Measurements from ENCODE around the gene FLOT2. TPM values are rescaled to one million over a fixed set of nuclear protein-coding genes. Genes with fewer than 3 reads are reported as not detected.
"Not testable (repeated sequence)": the region's sequence is repeated elsewhere in the genome, so short reads cannot be mapped to it uniquely, and the experiment has no call there.

The FLOT2 gene
- total RNA-seq, 1 experiment from 2014 or later = 98.1 TPM

DNA sequence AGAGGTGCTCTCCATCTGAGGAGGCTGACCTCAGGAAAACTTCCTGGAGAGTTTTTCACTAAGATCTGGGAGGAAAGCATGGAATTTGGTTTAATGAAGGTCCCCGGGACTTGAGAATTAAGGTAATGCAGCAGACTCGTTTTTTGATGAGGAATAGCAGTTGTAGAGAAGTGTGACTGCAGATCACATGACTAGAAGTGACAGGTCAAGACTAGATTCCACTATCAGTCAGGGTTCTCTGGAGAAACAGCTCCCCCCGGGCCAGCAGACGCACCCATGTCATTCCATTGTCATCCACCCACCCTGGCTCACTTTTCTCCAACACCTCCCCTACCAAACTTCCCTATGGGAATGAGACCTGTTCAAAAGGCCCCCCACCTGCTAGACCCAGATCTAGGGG is 7.3 kb upstream of the FLOT2 start (continued):
- TF ChIP-seq MAX (IDR thresholded peaks at IDR 0.05) (no peak), FOSL1 (IDR thresholded peaks at IDR 0.05; ENCODE audit: low read depth) (no peak)

DNA sequence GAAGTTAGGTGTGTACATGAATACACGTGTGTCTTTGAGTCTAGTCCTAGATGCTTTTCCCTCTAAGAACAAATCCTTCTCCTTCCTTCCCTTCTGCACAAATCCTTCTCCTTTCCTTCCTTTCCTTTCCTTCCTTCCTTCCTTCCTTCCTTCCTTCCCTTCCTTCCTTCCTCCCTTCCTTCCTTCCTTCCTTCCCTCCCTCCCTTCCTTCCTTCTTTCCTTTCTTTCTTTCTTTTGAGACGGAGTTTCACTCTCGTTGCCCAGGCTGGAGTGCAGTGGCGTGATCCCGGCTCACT is 6.0 kb upstream of the FLOT2 start:
- Histone ChIP-seq H3K4me1 (ENCODE audit: control insufficient read depth in 1 of 2, insufficient read depth in 2 of 2, low read length in 2 of 2) (peaks cover 7 to 17% of the 10 kb centered on the region in 2 experiments; a peak in 3 of 4 replicates), H3K4me2 (ENCODE audit: low read length) (peak overlapping the region; percentile 87), H3K36me3 (ENCODE audit: control insufficient read depth in 1 of 2, insufficient read depth in 2 of 2, low read length in 2 of 2) (peaks cover 14 to 19% of the 10 kb centered on the region in 2 experiments; a peak in 3 of 4 replicates), H3K9ac (ENCODE audit: low read length) (peak overlapping the region; percentile 85), H3K4me3 (replicated peaks in 1 of 2; ENCODE audit: low read depth in 1 of 2, low read length in 2 of 2) (peak overlapping the region; percentile 35 to 84)
- DNase-seq (ENCODE audit: low read depth, low spot score); ATAC-seq; RAD21 ChIA-PET (ENCODE audit: low non-redundant PET in 1 of 2, low total read pairs in 2 of 2, uncharacterized antibody in 2 of 2, unreplicated experiment in 2 of 2); H2AFZ ChIP-seq (ENCODE audit: low read depth, low read length, poor library complexity, severe bottlenecking); BruUV-seq (replicated peaks); H3K27ac ChIP-seq (ENCODE audit: low read depth, low read length); H3K27me3 ChIP-seq (ENCODE audit: insufficient read depth, low read length); H3K9me2 ChIP-seq (ENCODE audit: insufficient read depth); H3K79me2 ChIP-seq (ENCODE audit: insufficient read depth, low read length); POLR2A ChIA-PET; H4K20me1 ChIP-seq (ENCODE audit: insufficient read depth); H3K9me3 ChIP-seq (ENCODE audit: control insufficient read depth in 1 of 2, insufficient read depth in 1 of 2, low read depth in 1 of 2, low read length in 2 of 2): not testable (repeated sequence)
- CTCF ChIA-PET = interaction anchor here (1.3 to 1.6 kb wide), 2 partner anchors 46 to 176 kb away, joined by 3 to 11 read pairs; no protein-coding TSS in a partner anchor
- intact Hi-C loops (cut with micrococcal nuclease) = loop anchor here (1.0 to 10.0 kb wide), 4 partner anchors 48 to 259 kb away; partner anchors contain the start of genes BLTP2, PHF12 and TLCD1

DNA sequence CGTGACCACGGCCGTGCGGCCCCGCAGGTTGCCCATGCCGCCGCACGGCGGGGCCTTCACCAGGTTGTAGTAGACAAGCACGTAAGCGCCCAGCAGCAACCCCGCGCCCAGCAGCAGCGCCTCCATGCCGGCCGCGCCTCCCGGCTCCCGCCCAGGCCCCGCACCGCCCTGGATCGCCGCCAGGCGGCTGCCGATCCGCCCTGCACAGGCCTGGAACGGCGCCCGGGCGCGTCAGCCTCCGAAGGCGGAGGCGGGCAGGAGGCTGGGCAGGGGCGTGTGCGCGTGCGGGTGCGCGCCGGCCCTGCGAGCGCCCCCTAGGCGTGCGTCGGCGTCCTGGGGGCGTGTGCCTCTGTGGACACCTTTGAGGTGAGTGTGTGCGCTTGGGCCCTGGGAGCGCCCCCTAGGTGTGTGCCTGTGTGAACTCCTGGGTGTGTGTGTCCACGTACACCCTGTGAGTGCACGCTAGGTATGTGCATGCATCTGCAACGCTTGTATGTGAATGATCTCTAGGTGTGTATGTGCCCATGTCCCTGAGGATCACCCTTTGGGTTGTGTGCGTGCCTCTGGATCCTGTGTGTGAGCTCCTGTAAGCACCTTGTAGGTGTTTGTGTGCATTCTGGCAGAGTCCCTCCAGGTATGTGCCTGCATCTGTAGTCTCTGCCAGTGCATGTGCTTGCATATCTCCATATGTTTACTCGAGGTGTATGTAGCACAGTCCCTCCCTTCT is 5.4 kb upstream of the FLOT2 start, which contains the start of gene DHRS13:
DHRS13 (minus strand) TSS at position 261 of the 727 bp plus-strand sequence; CDS start at position 126, 135 bp downstream.
- Histone ChIP-seq H4K20me1 (ENCODE audit: insufficient read depth) (no peaks in the 10 kb centered on the region), H3K79me2 (ENCODE audit: insufficient read depth, low read length) (no peaks in the 10 kb centered on the region), H3K9me3 (ENCODE audit: control insufficient read depth in 1 of 2, insufficient read depth in 1 of 2, low read depth in 1 of 2, low read length in 2 of 2) (no peaks in the 10 kb centered on the region), H3K4me3 (replicated peaks in 1 of 2; ENCODE audit: low read depth in 1 of 2, low read length in 2 of 2) (peak within 1 kb of the TSS; percentile 70 to 84), H3K9ac (ENCODE audit: low read length) (peak within 1 kb of the TSS; percentile 85), H2AFZ (ENCODE audit: low read depth, low read length, poor library complexity, severe bottlenecking) (no peak within 1 kb of the TSS), H3K9me2 (ENCODE audit: insufficient read depth) (no peaks in the 10 kb centered on the region), H3K4me1 (ENCODE audit: control insufficient read depth in 1 of 2, insufficient read depth in 2 of 2, low read length in 2 of 2) (peaks cover 11 to 22% of the 10 kb centered on the region in 2 experiments; a peak in 3 of 4 replicates), H3K36me3 (ENCODE audit: control insufficient read depth in 1 of 2, insufficient read depth in 2 of 2, low read length in 2 of 2) (peaks cover 10 to 14% of the 10 kb centered on the region in 2 experiments; a peak in 2 of 4 replicates), H3K4me2 (ENCODE audit: low read length) (peak within 1 kb of the TSS; percentile 87), H3K27me3 (ENCODE audit: insufficient read depth, low read length) (no peaks in the 10 kb centered on the region), H3K27ac (ENCODE audit: low read depth, low read length) (peak within 1 kb of the TSS; percentile 69)
- intact Hi-C loops (cut with micrococcal nuclease) = loop anchor here (1.0 to 10.0 kb wide), 4 partner anchors 48 to 258 kb away; partner anchors contain the start of genes BLTP2, PHF12 and TLCD1
- RAD21 ChIA-PET (ENCODE audit: low non-redundant PET in 1 of 2, low total read pairs in 2 of 2, uncharacterized antibody in 2 of 2, unreplicated experiment in 2 of 2) = interaction anchor here in 1 of 2 experiments (1.3 kb wide), 1 partner anchor 176 kb away, joined by 3 read pairs; the partner anchor contains the start of gene TLCD1
- POLR2A ChIA-PET = no interaction called here
- CTCF ChIA-PET = interaction anchor here (1.3 to 1.6 kb wide), 3 partner anchors 24 to 176 kb away, joined by 3 to 6 read pairs (median 5); no protein-coding TSS in a partner anchor
- BruUV-seq (replicated peaks) = no TSS peak
- DNase-seq (ENCODE audit: low read depth, low spot score) = peak; percentile 91
- ATAC-seq = peak; percentile 95
- TF ChIP-seq, protein P1, sequence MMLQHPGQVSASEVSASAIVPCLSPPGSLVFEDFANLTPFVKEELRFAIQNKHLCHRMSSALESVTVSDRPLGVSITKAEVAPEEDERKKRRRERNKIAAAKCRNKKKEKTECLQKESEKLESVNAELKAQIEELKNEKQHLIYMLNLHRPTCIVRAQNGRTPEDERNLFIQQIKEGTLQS (IDR thresholded peaks at IDR 0.05) = no peak; the same call in 1 of the 2 replicates
- no peak for TF ChIP-seq ZNF274 (IDR thresholded peaks at IDR 0.05; ENCODE audit: low read depth, low read length)
- no peak for TF ChIP-seq ZBTB33 (IDR thresholded peaks at IDR 0.05; ENCODE audit: extremely low read depth, insufficient replicate concordance, low read length)
- TF ChIP-seq POLR2AphosphoS5 (IDR thresholded peaks at IDR 0.05; ENCODE audit: low read depth, low read length) = peak; percentile 74
- no peak for TF ChIP-seq EZH2phosphoT487 (IDR thresholded peaks at IDR 0.05; ENCODE audit: borderline replicate concordance)
- TF ChIP-seq ZFX (IDR thresholded peaks at IDR 0.05) = peak; percentile 93
- TF ChIP-seq REST (IDR thresholded peaks at IDR 0.05; ENCODE audit: low read depth) = no peak
- no peak; the same call in 1 of the 2 replicates for TF ChIP-seq CEBPB (IDR thresholded peaks at IDR 0.05; ENCODE audit: low read depth)

All from HCT116 (cell line).